ENCODE results near the gene ANXA8L1. TPM values are rescaled to one million over a fixed set of nuclear protein-coding genes. Genes with fewer than 3 reads are reported as not detected.
"Not testable (repeated sequence)": the region's sequence is repeated elsewhere in the genome, so short reads cannot be mapped to it uniquely, and the experiment has no call there.

ANXA8L1 gene
- total RNA-seq, 1 experiment from 2014 or later, result not detected

DNA sequence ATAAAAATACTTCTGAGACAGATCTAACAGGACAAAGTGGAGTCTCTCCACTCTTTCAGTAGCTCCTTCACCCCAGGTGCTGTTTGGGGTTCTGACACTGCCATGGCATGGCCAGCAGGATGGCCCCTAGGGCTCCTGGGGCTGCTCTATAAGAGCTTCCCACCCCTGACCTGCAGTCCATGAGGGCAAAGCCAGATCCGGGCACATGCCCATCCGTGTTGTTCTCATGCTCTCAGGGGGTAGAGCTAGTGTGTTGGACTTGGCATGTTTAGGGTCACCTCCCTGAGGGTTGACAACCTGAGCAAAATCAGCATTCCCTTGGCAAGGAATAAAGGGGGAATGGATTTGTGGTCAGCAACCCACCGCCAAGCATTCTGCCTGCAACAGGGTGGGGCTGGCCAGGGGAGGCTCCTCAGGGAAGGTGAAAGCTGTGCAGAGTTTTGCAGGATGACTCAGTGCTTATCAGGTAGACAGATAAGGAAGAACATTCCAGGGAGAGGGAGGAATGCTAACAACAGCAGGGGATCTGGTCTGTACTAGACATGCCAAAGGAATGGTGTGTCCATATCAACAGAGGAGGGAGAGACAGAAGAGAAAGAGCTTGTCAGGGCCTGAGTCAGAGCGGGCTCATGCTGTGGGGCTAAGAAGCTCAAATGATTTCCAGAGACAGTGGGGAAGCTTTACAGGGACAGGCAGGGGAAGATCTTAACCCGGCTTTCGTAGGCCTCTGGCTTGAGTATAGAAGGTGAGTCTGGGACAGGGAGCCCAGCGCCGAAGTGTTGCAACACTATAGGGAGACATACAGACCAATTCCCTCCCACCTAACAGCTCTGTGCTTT is 21.1 kb downstream of the ANXA8L1 start:
- not testable (repeated sequence) for DNase-seq (ENCODE audit: low read depth)

DNA sequence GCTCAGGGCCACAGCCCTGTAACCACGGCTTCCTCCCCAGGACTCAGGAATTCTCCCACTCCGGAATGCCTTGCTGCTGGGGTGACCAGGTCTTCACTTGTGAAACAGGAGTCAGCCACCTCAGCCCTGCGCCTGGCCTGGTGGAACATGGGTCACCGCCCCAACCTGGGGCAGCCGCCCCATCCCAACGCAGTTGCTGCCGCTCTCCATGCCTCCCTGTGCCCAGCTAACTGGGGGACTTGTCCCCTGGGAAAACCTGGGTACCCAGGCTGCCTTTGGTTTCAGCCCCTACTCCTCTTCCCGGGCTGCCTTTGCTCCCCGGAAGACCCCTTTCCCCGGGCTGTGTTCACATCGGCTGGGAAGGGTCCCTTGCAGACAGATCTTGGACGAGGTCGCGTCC is 22.2 kb downstream of the ANXA8L1 start:
- not testable (repeated sequence) for DNase-seq (ENCODE audit: low read depth)

DNA sequence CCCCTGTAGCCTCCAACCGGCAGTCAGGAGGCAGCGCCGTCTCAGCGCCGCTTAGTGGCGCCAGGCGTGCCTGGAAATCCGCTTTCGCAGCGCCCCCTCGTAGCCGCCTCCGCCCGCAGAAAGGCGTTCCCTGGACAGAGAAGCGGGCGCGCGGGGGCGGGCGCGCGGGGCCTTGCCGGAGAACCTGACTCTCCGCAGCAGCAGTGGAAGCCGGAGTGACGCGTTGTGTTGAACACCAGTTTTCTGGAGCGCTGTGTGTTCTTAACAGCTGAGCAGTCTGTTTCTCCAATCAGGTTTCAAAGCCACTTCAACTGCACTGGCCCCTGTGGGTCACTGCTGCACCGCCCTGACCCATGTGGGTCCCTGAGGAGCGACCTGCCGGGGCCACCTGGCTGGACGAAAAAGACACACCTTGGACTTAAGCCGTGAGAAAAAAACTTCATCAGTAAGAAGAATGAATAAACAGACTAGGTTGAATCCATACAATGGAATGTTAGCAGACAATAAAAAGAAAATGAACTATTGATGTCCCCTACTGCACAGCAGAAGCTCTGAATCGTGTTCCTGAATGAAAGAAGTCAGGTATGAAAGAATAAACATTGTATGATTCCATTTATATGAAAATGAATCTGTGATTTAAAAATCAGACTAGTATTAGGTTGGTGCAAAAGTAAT is 22.8 kb downstream of the ANXA8L1 start:
- DNase-seq (ENCODE audit: low read depth), result not testable (repeated sequence)

DNA sequence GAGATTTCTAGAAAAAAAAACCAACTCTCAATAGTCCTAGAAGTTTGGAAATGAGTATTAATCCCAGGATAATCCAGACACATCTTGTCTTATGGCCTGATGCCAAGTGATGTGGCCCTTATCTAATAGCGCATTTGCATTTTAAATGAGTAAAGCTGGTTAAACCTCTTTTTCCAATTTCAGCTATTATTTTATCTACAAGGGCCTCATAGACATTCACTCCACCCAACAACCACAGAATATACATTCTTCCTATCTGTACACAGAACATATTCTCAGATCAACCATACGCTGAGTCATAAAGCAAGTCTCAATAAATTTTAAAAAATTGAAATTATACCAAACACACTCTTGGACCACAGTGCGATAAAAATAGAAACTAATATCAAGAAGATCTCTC is 34.0 kb downstream of the ANXA8L1 start:
- not testable (repeated sequence) for DNase-seq (ENCODE audit: low read depth)

DNA sequence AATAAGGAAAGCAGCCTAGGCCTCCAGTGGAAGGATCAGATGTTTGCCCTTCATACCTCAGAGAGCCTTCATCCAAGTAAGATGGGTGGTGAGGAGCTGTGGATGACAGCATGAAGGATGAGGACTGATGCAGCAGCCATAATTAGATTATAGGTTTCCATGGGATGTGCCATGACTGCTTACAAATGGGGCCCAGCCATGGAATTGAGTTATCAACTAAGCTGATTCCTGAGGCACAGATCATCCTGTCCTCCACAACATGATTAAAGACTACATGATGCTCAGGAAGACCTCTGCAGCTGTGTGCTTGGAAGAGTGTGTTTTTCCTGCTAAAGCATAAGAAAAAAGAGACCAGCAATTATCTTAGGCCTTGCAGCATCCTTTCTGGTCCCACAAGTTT is 35.5 kb downstream of the ANXA8L1 start:
- not testable (repeated sequence) for DNase-seq (ENCODE audit: low read depth)

DNA sequence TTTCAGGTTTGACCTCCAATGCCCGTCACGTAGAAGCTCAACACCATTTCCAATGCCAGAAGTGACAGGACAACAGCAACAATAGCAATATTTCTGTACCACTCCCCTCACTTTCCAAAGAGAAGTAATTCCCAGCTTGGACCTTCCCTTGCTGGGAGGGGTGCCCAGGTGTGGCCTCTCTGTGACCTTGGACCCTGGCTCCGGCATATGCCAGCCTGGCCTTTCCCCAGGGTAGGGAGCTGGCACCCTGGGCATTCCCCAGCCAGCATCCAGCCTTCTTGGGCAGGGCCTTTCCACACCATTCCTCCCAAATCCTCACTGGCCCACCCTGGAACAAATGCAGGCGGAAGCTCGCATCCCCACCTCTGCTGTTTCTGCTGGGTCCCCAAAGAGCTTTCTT is 37.1 kb downstream of the ANXA8L1 start:
- DNase-seq (ENCODE audit: low read depth), result not testable (repeated sequence)

DNA sequence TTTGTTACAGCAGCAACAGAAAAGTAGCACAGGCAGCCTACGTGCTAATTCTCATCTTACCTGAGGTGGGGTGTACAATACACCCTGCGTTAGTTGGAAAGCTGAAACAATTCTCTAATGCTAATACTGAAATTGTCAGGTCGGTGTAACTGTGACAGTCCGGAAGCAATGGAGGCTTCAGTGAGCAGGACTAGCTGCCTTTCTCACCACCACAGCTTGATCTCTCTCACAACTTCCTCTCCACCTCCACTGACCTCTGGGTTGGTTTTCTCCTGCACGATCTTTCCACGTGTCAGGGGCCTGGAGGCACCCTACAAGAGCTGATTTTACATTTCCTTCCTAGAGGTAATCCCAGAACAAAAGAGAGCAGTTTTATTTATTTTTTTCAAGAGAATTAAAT is 39.7 kb downstream of the ANXA8L1 start:
- DNase-seq (ENCODE audit: low read depth), result not testable (repeated sequence)

DNA sequence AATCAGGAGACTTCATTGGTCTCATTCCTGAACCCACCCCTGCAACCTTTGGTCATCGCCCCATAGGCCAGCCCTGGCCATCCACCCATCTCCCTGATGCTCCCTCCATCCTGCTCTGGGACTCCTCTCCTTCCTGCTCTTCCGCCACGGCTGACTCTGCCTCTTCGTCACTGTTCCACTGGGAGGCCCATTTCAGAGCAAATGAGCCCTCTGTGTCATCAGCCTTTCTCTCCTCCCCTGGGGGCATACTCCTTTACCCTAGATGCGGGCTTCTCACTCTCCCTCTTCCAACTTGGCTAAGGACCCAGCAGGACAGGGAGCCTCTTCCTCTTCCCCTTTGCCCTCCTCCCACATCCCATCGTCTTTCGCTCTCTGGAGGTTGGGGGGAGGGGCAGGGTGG is 42.7 kb downstream of the ANXA8L1 start:
- not testable (repeated sequence) for DNase-seq (ENCODE audit: low read depth)

DNA sequence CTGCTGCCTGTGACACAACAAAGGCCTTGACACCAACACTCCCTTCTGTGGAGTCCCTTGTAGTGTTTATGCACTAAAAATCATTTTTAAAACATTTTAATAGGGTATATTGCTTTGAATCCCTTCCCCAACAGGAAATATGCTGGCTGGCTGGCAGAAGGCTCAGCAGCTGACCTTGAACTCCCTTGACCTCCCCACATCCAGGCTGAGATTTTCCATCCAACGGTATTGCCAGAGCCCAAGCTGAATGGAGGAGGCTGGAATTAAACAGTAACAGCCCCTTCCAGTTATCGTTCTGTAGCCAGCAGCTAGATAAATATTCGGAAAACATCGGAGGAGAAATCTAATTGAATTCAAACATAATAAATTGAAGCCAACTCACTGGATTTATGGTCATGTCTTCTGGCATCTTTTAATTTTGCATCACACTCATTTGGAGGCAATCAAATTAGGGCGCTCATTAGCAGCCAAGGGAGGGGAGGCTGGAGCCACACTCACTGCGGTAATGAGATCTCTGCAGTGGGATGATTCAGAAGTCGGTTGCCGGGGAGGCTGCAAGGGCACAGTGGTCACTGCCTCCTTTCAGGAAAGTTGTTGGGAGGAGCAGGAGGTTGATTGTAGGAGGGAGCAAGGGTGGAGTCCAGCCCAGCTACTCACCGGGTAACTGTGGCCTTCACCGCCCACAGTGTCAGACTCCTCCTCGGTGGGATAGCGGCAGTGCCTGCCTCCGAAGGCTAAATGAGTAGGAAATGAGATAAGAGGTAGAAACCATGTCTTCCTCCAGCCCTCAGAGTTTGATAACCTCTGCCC is 44.2 kb downstream of the ANXA8L1 start:
- not testable (repeated sequence) for DNase-seq (ENCODE audit: low read depth)

DNA sequence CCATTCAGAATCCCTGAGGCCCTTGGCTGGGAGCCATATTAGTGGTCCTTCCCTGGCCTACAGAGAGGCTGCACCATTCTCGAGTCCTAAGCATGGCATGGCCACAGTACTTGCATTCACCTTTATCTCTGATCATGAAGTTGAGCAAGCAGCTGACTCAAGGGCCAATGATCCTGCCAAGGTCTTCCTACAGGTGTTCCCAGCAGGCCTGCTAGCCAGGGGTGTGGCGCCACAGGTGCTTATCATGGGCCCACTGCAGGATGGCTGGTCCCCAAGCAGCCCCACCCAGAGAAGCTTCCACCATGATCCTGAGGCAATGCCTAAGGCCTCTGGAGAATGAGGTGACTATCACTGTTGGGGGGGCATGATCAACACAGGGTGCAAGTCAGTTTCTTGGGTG is 48.0 kb downstream of the ANXA8L1 start:
- not testable (repeated sequence) for DNase-seq (ENCODE audit: low read depth)

DNA sequence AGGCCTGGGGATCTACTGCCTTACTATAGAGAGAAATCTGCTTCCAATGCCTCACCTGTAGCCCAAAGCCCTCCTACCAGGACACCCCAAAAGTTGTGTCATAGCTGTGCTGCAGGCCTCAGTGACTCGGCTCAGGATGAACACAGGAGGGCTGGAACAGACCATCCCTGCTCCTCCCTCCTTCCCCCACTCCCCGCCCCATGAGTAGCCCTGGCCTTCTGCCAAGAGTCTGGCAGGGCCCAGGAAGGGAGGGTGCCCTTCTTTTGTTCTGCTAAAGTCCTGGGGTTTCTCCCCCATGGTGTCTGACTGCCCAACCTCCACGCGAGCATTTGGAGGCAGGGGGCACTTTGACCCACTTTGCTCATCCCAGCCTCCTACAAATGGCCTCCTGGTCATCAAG is 65.4 kb downstream of the ANXA8L1 start:
- not testable (repeated sequence) for DNase-seq (ENCODE audit: low read depth)

Other genes starting within 250 kb of the ANXA8L1 start
- not detected in 2 replicates for gene ANTXRL, start 88.8 kb upstream of the ANXA8L1 start, total RNA-seq (2014; rRNA removed)
- not detected in 2 replicates for gene NPY4R, start 90.2 kb downstream of the ANXA8L1 start, total RNA-seq (2014; rRNA removed)
- not detected in 2 replicates for gene GPRIN2, start 180.9 kb downstream of the ANXA8L1 start, total RNA-seq (2014; rRNA removed)
- under 0.01 TPM in 1 of 2 replicates, not detected in the other for gene SYT15, start 203.4 kb downstream of the ANXA8L1 start, total RNA-seq (2014; rRNA removed)

All from LHCN-M2 (cell line).